Neural cell (in vitro differentiated cells): Measurements from ENCODE around the gene CHCHD3. TPM values are rescaled to one million over a fixed set of nuclear protein-coding genes. Genes with fewer than 3 reads are reported as not detected.
A peak's percentile ranks its signal among the peaks of the same experiment; 100 is the strongest.

Experiments
- H2AFZ ChIP-seq: fragments of 200-600, 300-800 bp; sonication (generic), shearing (Covaris generic); 2 replicates; pipeline ENCODE4 v1.6.0; 2014; ENCODE audit warnings: low read depth, mild to moderate bottlenecking, antibody characterized with exemption, low read length, moderate library complexity
- H3F3A ChIP-seq: fragments of 200-600 bp; shearing (Covaris generic); 2 replicates; pipeline ENCODE4 v1.6.1; 2016; ENCODE audit warnings: mild to moderate bottlenecking, moderate library complexity, mixed read lengths, antibody characterized with exemption, low read length; ENCODE audit not compliant: insufficient read depth, poor library complexity, severe bottlenecking
- H3K27ac ChIP-seq: fragments of 200-600, 300-800 bp; sonication (generic), shearing (Covaris generic); 2 replicates; pipeline ENCODE4 v1.5.1; 2014; ENCODE audit warnings: mild to moderate bottlenecking, low read length, moderate library complexity
- H3K27me3 ChIP-seq: fragments of 300-800, 200-600 bp; sonication (generic), shearing (Covaris generic); 2 replicates; pipeline ENCODE4 v1.6.0; 2014; ENCODE audit warnings: mild to moderate bottlenecking, low read depth, low read length, moderate library complexity; ENCODE audit not compliant: insufficient read depth
- H3K36me3 ChIP-seq: fragments of 300-800, 200-600 bp; sonication (generic), shearing (Covaris generic); 2 replicates; pipeline ENCODE4 v1.5.1; 2014; ENCODE audit warnings: mild to moderate bottlenecking, antibody characterized with exemption, low read length, moderate library complexity; ENCODE audit not compliant: insufficient read depth
- H3K4me2 ChIP-seq: fragments of 300-800, 200-600 bp; sonication (generic), shearing (Covaris generic); 2 replicates; pipeline ENCODE4 v1.6.0; 2014; ENCODE audit warnings: mild to moderate bottlenecking, low read length
- H3K4me3 ChIP-seq: fragments of 300-800, 200-600 bp; sonication (generic), shearing (Covaris generic); 2 replicates; pipeline ENCODE4 v1.5.1; 2014; ENCODE audit warnings: mild to moderate bottlenecking, low read length, moderate library complexity
- H3K79me2 ChIP-seq: fragments of 200-600 bp; shearing (Covaris generic); replicated peaks from 2 replicates; pipeline ENCODE4 v1.6.0; 2014; ENCODE audit warnings: mild to moderate bottlenecking, low read length, moderate library complexity; ENCODE audit not compliant: insufficient read depth
- H3K9ac ChIP-seq: fragments of 300-800, 200-600 bp; sonication (generic), shearing (Covaris generic); 2 replicates; pipeline ENCODE4 v1.6.1; 2016; ENCODE audit warnings: mild to moderate bottlenecking, low read length, mixed read lengths
- H3K9me2 ChIP-seq: fragments of 200-600 bp; shearing (Covaris generic); 2 replicates; pipeline ENCODE4 v1.6.1; 2016; ENCODE audit warnings: mild to moderate bottlenecking, low read length, mixed read lengths; ENCODE audit not compliant: insufficient read depth
- H3K9me3 ChIP-seq: fragments of 200-600, 300-800 bp; sonication (generic), shearing (Covaris generic); 2 replicates; pipeline ENCODE4 v1.6.1; 2016; ENCODE audit warnings: mild to moderate bottlenecking, mixed run types, low read length, moderate library complexity, mixed read lengths
- H4K20me1 ChIP-seq: fragments of 200-600 bp; shearing (Covaris generic); 2 replicates; pipeline ENCODE4 v1.6.1; 2016; ENCODE audit warnings: mild to moderate bottlenecking, mixed run types; ENCODE audit not compliant: insufficient read depth
- EP300 ChIP-seq: fragments of 450-650 bp; conservative IDR thresholded peaks from 2 replicates; pipeline ENCODE4 v1.6.1; 2014; ENCODE audit warnings: antibody characterized with exemption, mild to moderate bottlenecking, moderate library complexity; ENCODE audit not compliant: poor library complexity, severe bottlenecking
- EZH2 ChIP-seq: fragments of 200-600, 300-800 bp; shearing (Covaris generic), sonication (generic); IDR thresholded peaks from 2 replicates; pipeline ENCODE4 v1.6.1; 2014; ENCODE audit warnings: antibody characterized with exemption, low read length, borderline replicate concordance, mild to moderate bottlenecking; ENCODE audit not compliant: insufficient read depth, poor library complexity, severe bottlenecking
- MXI1 ChIP-seq: fragments of 450-650 bp; conservative IDR thresholded peaks from 2 replicates; pipeline ENCODE4 v1.6.1; 2014; ENCODE audit warnings: antibody characterized with exemption, mild to moderate bottlenecking; ENCODE audit not compliant: poor library complexity, severe bottlenecking
- POLR2AphosphoS5 ChIP-seq: IDR thresholded peaks from 2 replicates; pipeline ENCODE4 v1.6.1; 2012
- RAD21 ChIP-seq: fragments of 450-650 bp; conservative IDR thresholded peaks from 2 replicates; pipeline ENCODE4 v1.6.1; 2014; ENCODE audit warnings: antibody characterized with exemption, mild to moderate bottlenecking, moderate library complexity
- REST ChIP-seq: IDR thresholded peaks from 2 replicates; pipeline ENCODE4 v1.6.1; 2012; ENCODE audit warnings: borderline replicate concordance
- SMC3 ChIP-seq: fragments of 450-650 bp; conservative IDR thresholded peaks from 2 replicates; pipeline ENCODE4 v1.6.1; 2014; ENCODE audit warnings: antibody characterized with exemption, mild to moderate bottlenecking, moderate library complexity; ENCODE audit not compliant: poor library complexity
- TAF1 ChIP-seq: IDR thresholded peaks from 2 replicates; pipeline ENCODE4 v1.6.1; 2012; ENCODE audit warnings: low read depth
- polyA plus RNA-seq: library from polyadenylated mRNA; depleted of rRNA; stranded (reverse); fragments of >200 nt; gene quantifications from 2 replicates; pipeline ENCODE4 v1.2.3, GENCODE V29; 2014
- TF ChIP-seq, protein P1 (sequence below): fragments of 450-650 bp; IDR thresholded peaks from 2 replicates; pipeline ENCODE4 v1.5.1; 2014; ENCODE audit warnings: antibody characterized with exemption, mild to moderate bottlenecking, moderate library complexity; ENCODE audit not compliant: poor library complexity, severe bottlenecking

CHCHD3 gene
- polyA plus RNA-seq, 1 donor from 2014 or later = 89.9 TPM

GRCh38 chr7:133082390-133082766 lies 488 bp upstream of the CHCHD3 start:
- Histone ChIP-seq H3F3A (no peaks in the 10 kb centered on the region), H3K79me2 (peaks cover 41% of the 10 kb centered on the region), H3K4me2 (no peak overlapping the region), H3K9ac (no peak overlapping the region), H3K9me3 (no peaks in the 10 kb centered on the region), H3K27ac (no peak overlapping the region), H3K27me3 (no peaks in the 10 kb centered on the region), H3K4me3 (peak overlapping the region; percentile 89), H2AFZ (no peak overlapping the region), H4K20me1 (no peaks in the 10 kb centered on the region), H3K9me2 (no peaks in the 10 kb centered on the region), H3K36me3 (no peaks in the 10 kb centered on the region)
- TF ChIP-seq EZH2 = no peak
- no peak for TF ChIP-seq REST
- TF ChIP-seq EP300 = no peak
- TF ChIP-seq, protein P1, sequence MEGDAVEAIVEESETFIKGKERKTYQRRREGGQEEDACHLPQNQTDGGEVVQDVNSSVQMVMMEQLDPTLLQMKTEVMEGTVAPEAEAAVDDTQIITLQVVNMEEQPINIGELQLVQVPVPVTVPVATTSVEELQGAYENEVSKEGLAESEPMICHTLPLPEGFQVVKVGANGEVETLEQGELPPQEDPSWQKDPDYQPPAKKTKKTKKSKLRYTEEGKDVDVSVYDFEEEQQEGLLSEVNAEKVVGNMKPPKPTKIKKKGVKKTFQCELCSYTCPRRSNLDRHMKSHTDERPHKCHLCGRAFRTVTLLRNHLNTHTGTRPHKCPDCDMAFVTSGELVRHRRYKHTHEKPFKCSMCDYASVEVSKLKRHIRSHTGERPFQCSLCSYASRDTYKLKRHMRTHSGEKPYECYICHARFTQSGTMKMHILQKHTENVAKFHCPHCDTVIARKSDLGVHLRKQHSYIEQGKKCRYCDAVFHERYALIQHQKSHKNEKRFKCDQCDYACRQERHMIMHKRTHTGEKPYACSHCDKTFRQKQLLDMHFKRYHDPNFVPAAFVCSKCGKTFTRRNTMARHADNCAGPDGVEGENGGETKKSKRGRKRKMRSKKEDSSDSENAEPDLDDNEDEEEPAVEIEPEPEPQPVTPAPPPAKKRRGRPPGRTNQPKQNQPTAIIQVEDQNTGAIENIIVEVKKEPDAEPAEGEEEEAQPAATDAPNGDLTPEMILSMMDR = no peak
- no peak for TF ChIP-seq POLR2AphosphoS5
- TF ChIP-seq TAF1 = no peak
- no peak for TF ChIP-seq SMC3
- no peak for TF ChIP-seq RAD21
- no peak for TF ChIP-seq MXI1

- no peak for TF ChIP-seq RAD21
- no peak for TF ChIP-seq POLR2AphosphoS5
- no peak for TF ChIP-seq MXI1
- TF ChIP-seq EZH2 = no peak
- Histone ChIP-seq H3K4me3 (peak overlapping the region; percentile 89), H3K9ac (peak overlapping the region; percentile 81), H3F3A (no peaks in the 10 kb centered on the region), H3K27ac (peak overlapping the region; percentile 66), H3K27me3 (no peaks in the 10 kb centered on the region), H2AFZ (peak overlapping the region; percentile 52), H3K9me3 (no peaks in the 10 kb centered on the region), H3K79me2 (peaks cover 52% of the 10 kb centered on the region), H4K20me1 (no peaks in the 10 kb centered on the region), H3K9me2 (no peaks in the 10 kb centered on the region), H3K36me3 (no peaks in the 10 kb centered on the region), H3K4me2 (peak overlapping the region; percentile 90)
Measured at GRCh38 chr7:133081119-133081598, 731 bp downstream of the CHCHD3 start.
